HEK293T (cell line): ENCODE results near the gene FANCE.

Source experiments
- CTCF ChIA-PET: fragments of 350-600 bp; formaldehyde crosslinking; extraction: SDS; loops from one replicate; lab custom pipeline; 2021; ENCODE audit warnings: antibody characterized with exemption, inconsistent platforms; lab: Yijun Ruan, JAX
- POLR2A ChIA-PET: fragments of 350-600 bp; formaldehyde crosslinking; extraction: SDS; loops from one replicate; lab custom pipeline; 2020; ENCODE audit warnings: antibody characterized with exemption, inconsistent platforms; lab: Yijun Ruan, JAX
- DNase-seq: peaks from one replicate; pipeline ENCODE4 v3.0.0; 2012; ENCODE audit warnings: mixed read lengths; ENCODE audit errors: extremely low spot score
- ARNT ChIP-seq: fragments of 450-650 bp; IDR thresholded peaks from 2 replicates; pipeline ENCODE4 v1.6.1; 2017; ENCODE audit warnings: mild to moderate bottlenecking
- BHLHE40 ChIP-seq: fragments of 450-650 bp; IDR thresholded peaks from 2 replicates; pipeline ENCODE4 v1.6.1; 2016; ENCODE audit warnings: mild to moderate bottlenecking, moderate library complexity, borderline replicate concordance
- CTBP1 ChIP-seq: fragments of 450-650 bp; IDR thresholded peaks from 2 replicates; pipeline ENCODE4 v1.6.1; 2016; ENCODE audit warnings: borderline replicate concordance
- ELF4 ChIP-seq: fragments of 450-650 bp; IDR thresholded peaks from 2 replicates; pipeline ENCODE4 v1.6.1; 2017; ENCODE audit warnings: antibody characterized with exemption
- FOXA1 ChIP-seq: fragments of 450-650 bp; IDR thresholded peaks from 2 replicates; pipeline ENCODE4 v1.6.1; 2016; ENCODE audit warnings: mild to moderate bottlenecking
- FOXK2 ChIP-seq: fragments of 450-650 bp; IDR thresholded peaks from 2 replicates; pipeline ENCODE4 v1.6.1; 2016; ENCODE audit warnings: mild to moderate bottlenecking
- FOXM1 ChIP-seq: fragments of 450-650 bp; IDR thresholded peaks from 2 replicates; pipeline ENCODE4 v1.6.1; 2017; ENCODE audit warnings: mild to moderate bottlenecking, borderline replicate concordance
- HDGF ChIP-seq: fragments of 450-650 bp; IDR thresholded peaks from 2 replicates; pipeline ENCODE4 v1.6.1; 2017; ENCODE audit warnings: antibody characterized with exemption, borderline replicate concordance
- L3MBTL2 ChIP-seq: fragments of 450-650 bp; conservative IDR thresholded peaks from 2 replicates; pipeline ENCODE4 v1.6.1; 2016; ENCODE audit warnings: mild to moderate bottlenecking
- LEF1 ChIP-seq: fragments of 450-650 bp; IDR thresholded peaks from 2 replicates; pipeline ENCODE4 v1.6.1; 2017; ENCODE audit warnings: mild to moderate bottlenecking, borderline replicate concordance
- NFRKB ChIP-seq: fragments of 450-650 bp; IDR thresholded peaks from 2 replicates; pipeline ENCODE4 v1.6.1; 2016; ENCODE audit warnings: mild to moderate bottlenecking, moderate library complexity
- SP1 ChIP-seq: fragments of 450-650 bp; IDR thresholded peaks from 2 replicates; pipeline ENCODE4 v1.6.1; 2017
- SUZ12 ChIP-seq: fragments of 450-650 bp; IDR thresholded peaks from 2 replicates; pipeline ENCODE4 v1.6.1; 2016; ENCODE audit warnings: mild to moderate bottlenecking
- TARDBP ChIP-seq: fragments of 450-650 bp; IDR thresholded peaks from 2 replicates; pipeline ENCODE4 v1.6.1; 2016
- ZNF384 ChIP-seq: fragments of 450-650 bp; IDR thresholded peaks from 2 replicates; pipeline ENCODE4 v1.6.1; 2016
- TF ChIP-seq, protein P1 (sequence below): fragments of 450-650 bp; IDR thresholded peaks from 2 replicates; pipeline ENCODE4 v1.6.1; 2016

FANCE gene

DNA sequence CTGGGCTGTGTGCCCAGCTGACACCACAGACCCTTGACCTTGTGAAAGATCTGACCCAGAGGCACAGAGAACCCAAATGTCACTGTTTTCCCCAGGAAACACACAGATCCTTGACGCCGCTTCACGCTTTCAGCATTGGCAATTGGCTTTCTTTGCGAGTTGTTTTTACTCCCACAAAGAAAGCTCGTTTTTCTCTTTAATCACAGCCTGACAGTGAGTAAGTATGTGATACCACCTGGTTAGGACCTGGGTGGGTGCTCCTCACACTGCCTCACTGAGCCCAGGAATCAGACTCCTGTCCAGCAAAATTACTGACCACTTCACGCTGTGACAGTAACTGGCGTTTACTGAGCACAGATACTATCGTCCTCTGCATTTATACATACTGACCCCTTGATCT, 29.1 kb downstream of the FANCE start:
- ChIA-PET POLR2A (interaction anchor here (1.6 to 2.0 kb wide), 2 partner anchors 8 to 10 kb away, joined by 7 to 8 read pairs; no protein-coding TSS in a partner anchor), CTCF (no interaction called here)
- TF ChIP-seq SUZ12 (no peak), SP1 (no peak), LEF1 (no peak), NFRKB (no peak), L3MBTL2 (no peak)
- DNase-seq: no peak

DNA sequence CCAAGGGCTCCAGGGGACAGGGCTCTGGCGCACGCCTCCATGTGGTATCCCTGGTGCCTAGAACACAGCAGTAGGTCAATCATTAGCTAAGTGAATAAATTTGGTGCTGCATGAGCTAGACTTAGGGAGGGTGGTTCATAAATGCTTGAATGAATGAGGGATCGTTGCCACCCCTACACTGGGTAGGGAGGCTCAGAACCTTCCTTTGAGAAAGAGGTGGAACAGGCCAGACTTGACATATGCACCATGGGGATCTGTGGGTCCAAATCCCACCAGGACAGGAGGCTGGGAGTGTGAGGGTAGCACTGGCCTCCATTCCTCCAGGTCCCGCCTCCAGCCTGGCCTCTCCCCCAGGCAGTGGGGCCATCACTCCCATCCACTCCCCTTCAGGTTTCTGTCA, 30.9 kb downstream of the FANCE start:
- CTCF ChIA-PET: interaction anchor here (1.3 kb wide), 1 partner anchor 12 kb away, joined by 4 read pairs; no protein-coding TSS in a partner anchor
- POLR2A ChIA-PET: interaction anchor here (0.8 to 2.0 kb wide), 3 partner anchors 8 to 11 kb away, joined by 3 to 8 read pairs (median 3); no protein-coding TSS in a partner anchor
- no peak for DNase-seq
- no peak for TF ChIP-seq LEF1
- no peak for TF ChIP-seq HDGF

DNA sequence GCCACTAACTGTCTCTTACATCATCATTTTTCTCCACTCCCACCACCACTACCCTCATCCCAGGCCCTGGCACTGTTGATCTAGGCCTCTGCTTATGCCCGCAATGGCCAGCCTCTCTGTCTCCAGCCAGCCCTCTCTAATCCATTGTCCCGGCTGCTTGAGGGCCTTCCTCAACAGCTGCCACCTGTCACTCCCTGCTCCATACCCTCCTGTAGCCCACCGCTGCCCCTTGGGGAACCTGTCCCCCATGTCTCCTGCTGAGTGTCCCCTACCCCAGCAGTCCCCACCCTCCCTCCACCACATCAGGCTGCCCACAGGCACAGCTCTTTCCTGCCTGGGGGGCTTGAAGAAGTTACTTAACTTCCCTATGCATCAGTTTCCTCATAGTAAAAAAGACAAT, 31.4 kb downstream of the FANCE start:
- DNase-seq: no peak
- TF ChIP-seq HDGF (no peak), LEF1 (no peak), ELF4 (no peak), ZNF384 (no peak), FOXA1 (no peak), ARNT (no peak), CTBP1 (no peak), BHLHE40 (no peak), L3MBTL2 (no peak), SP1 (no peak)
- ChIA-PET CTCF (no interaction called here), POLR2A (interaction anchor here (0.8 to 1.3 kb wide), 2 partner anchors 8 to 10 kb away, joined by 3 read pairs; no protein-coding TSS in a partner anchor)

DNA sequence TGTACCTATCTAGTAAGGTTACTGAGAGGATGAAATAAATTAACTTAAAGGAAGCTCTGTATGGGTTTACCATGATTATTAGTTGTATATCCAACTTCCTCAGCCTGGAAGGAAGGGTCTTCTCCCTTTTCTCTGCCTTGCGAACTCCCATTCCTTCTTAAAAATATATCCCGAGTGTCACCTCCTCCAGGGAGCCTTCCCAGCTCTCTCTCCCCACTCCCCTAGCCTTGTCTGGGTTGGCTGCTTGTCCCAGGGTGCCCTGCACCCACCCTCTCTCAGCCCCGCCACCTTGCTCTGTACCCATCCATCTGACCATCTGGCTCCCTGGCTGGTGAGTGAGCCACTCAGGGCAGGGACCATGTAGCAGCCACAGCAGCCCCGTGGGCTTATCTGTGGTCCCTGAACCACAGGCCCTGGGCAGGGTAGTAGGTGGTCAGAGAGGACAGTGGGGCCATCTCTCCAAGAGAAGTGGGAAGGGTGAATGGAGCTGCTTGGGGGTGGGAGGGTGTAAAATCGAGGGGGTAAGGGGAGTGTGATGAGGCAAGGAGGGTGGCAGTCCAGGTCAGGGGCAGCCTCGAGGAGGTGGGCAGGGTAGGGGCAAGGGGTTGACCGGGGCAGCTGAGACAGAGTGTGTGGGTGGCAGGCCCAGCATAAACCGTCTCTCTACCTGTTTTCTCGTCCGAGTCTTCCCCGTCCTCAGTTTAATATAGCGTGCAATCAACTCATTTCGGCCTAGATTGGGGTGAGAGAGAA, 31.9 kb downstream of the FANCE start:
- ChIA-PET CTCF (interaction anchor here (0.6 kb wide), 1 partner anchor 190 kb away, joined by 3 read pairs; no protein-coding TSS in a partner anchor), POLR2A (interaction anchor here (0.8 to 1.3 kb wide), 3 partner anchors 9 to 11 kb away, joined by 3 to 4 read pairs (median 3); no protein-coding TSS in a partner anchor)
- TF ChIP-seq HDGF (no peak), NFRKB (no peak), CTBP1 (no peak), BHLHE40 (no peak), L3MBTL2 (no peak), ARNT (no peak)
- no peak for DNase-seq

DNA sequence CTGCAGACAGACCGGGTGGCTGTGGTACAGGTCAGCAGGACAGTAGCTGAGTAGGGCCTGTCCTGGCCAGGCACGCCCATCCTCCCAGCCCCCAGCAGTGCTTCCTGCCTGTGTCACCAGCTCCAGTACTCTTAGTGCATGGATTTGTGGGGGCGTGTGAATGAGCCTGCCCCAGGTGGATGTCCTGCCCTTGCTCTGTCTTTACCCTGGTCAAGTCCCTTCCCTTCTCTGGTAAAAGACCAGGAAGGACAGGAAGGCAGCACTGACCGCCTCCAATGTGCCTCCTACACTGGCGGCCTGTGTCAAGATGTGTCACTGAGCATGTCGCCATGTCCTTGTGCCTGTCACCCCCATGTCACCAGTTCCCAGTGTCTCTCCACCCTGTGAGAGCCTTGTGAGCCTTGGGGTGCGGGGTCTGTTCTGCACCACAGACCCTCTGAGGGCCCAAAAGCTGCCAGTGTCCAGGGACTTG, 32.8 kb downstream of the FANCE start:
- ChIA-PET CTCF (interaction anchor here (0.6 kb wide), 1 partner anchor 191 kb away, joined by 3 read pairs; no protein-coding TSS in a partner anchor), POLR2A (interaction anchor here (1.3 kb wide), 1 partner anchor 12 kb away, joined by 4 read pairs; no protein-coding TSS in a partner anchor)
- TF ChIP-seq SUZ12 (no peak), LEF1 (no peak), BHLHE40 (no peak), FOXA1 (no peak)
- TF ChIP-seq, protein P1, sequence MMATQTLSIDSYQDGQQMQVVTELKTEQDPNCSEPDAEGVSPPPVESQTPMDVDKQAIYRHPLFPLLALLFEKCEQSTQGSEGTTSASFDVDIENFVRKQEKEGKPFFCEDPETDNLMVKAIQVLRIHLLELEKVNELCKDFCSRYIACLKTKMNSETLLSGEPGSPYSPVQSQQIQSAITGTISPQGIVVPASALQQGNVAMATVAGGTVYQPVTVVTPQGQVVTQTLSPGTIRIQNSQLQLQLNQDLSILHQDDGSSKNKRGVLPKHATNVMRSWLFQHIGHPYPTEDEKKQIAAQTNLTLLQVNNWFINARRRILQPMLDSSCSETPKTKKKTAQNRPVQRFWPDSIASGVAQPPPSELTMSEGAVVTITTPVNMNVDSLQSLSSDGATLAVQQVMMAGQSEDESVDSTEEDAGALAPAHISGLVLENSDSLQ: no peak
- no peak for DNase-seq

DNA sequence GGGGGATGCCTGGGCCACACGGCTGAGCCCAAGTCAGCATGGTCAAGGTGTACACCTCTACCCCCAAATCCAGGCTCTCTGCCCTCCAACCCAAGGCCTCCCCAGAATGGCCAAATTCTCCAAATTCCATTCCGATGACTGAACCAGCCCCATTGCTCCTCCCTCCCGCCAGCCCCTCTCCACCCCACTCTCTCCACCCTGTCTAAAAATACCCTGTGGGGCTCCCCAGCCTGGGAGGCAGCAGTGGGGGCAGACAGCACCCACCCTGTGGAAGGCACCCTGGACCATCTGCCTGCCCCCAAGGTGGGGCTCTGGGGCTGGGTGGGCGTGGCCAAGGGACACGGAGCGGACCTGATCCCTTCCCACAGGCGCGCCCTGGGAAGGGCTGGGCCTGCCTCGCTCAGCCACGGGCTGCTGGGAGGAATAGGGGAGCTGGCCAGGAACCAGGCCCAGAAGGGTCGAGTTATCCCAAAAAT, 33.3 kb downstream of the FANCE start:
- no peak for TF ChIP-seq HDGF
- TF ChIP-seq TARDBP: no peak
- TF ChIP-seq NFRKB: no peak
- no peak for TF ChIP-seq ELF4
- TF ChIP-seq, protein P1: no peak
- no peak for TF ChIP-seq ZNF384
- TF ChIP-seq FOXK2: no peak
- no peak for TF ChIP-seq L3MBTL2
- no peak for TF ChIP-seq SUZ12
- TF ChIP-seq BHLHE40: no peak
- no peak for TF ChIP-seq SP1
- no peak for TF ChIP-seq CTBP1
- TF ChIP-seq LEF1: no peak
- TF ChIP-seq FOXM1: no peak
- TF ChIP-seq ARNT: no peak
- TF ChIP-seq FOXA1: no peak
- ChIA-PET POLR2A (interaction anchor here (1.3 kb wide), 1 partner anchor 12 kb away, joined by 4 read pairs; no protein-coding TSS in a partner anchor), CTCF (no interaction called here)
- DNase-seq: no peak
